Chondrocyte (in vitro differentiated cells): ENCODE data around the gene EPHB2. TPM values are rescaled to one million over a fixed set of nuclear protein-coding genes. Genes with fewer than 3 reads are reported as not detected.

ENCODE experiments used
- DNase-seq: peaks from one replicate; pipeline ENCODE4 v3.0.0; 2021; ENCODE audit warnings: mixed read lengths, low spot score
- H3K27ac Mint-ChIP-seq: one replicate; pipeline ENCODE4 v1.8.0; 2021; ENCODE audit warnings: mild to moderate bottlenecking, moderate library complexity, mixed read lengths; ENCODE audit not compliant: unreplicated experiment
- H3K27me3 Mint-ChIP-seq: 2 replicates; pipeline ENCODE4 v1.8.0; 2021; ENCODE audit warnings: low read depth, mixed read lengths
- H3K36me3 Mint-ChIP-seq: 2 replicates; pipeline ENCODE4 v1.8.0; 2021; ENCODE audit warnings: low read depth, mixed read lengths
- H3K4me1 Mint-ChIP-seq: 2 replicates; pipeline ENCODE4 v1.8.0; 2021; ENCODE audit warnings: low read depth, mild to moderate bottlenecking, mixed read lengths
- H3K4me3 Mint-ChIP-seq: one replicate; pipeline ENCODE4 v1.8.0; 2021; ENCODE audit warnings: mild to moderate bottlenecking, moderate library complexity, mixed read lengths; ENCODE audit not compliant: unreplicated experiment
- H3K9me3 Mint-ChIP-seq: 2 replicates; pipeline ENCODE4 v1.8.0; 2021; ENCODE audit warnings: low read depth, mixed read lengths
- total RNA-seq: library from RNA; stranded (reverse); gene quantifications from 3 replicates; pipeline ENCODE4 v1.2.1, GENCODE V29; 2021
- TF ChIP-seq, protein P1 (sequence below): fragments of 200-600 bp; sonication (generic); IDR thresholded peaks from 2 replicates; pipeline ENCODE4 v1.5.0; 2021; ENCODE audit warnings: antibody characterized with exemption, mild to moderate bottlenecking, moderate library complexity

The EPHB2 gene
- total RNA-seq, 1 donor from 2014 or later, result 44.6 TPM

DNA sequence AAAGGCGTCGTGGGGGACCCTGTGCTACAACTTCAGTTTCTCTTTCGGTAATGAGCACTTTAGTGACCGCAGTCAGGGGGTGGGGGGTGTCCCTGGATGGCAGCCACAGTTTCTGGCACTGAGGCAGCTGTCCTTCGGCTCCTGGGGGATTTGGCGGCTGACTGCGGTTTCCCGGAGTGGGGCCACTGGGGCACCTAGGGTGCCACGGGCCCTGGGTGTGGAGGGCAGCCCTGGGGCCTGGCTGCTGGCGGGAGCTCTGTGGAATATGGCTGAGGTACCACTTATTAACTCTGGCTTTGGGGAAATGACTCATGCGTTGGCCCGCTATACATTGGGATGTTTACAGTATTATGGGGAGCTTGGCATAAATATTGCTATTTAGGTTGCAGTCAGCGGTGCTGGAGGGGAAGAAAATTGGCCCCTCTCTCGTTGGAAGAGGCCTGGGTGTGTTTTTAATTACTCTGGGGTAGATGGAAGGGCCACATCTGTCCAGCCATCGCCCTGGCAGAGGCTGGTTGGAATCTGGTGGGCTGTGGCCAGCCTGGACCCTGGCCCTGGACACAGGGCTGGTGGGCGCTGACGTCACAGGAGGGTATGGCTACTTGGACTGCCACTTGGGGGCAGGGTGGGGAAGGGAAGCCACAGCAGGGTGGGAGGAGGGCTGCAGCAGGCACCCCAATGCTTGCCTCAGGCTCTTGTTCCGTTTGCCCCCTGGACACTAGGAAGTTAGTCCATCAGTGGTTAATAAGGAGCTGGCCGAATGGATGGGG lies 2.0 kb downstream of the EPHB2 start:
- Mint-ChIP-seq H3K4me3 (peak overlapping the region; percentile 81), H3K4me1 (peaks cover 41% of the 10 kb centered on the region), H3K36me3 (peaks cover 3% of the 10 kb centered on the region), H3K9me3 (no peaks in the 10 kb centered on the region), H3K27me3 (no peaks in the 10 kb centered on the region), H3K27ac (peak overlapping the region; percentile 38)
- TF ChIP-seq, protein P1, sequence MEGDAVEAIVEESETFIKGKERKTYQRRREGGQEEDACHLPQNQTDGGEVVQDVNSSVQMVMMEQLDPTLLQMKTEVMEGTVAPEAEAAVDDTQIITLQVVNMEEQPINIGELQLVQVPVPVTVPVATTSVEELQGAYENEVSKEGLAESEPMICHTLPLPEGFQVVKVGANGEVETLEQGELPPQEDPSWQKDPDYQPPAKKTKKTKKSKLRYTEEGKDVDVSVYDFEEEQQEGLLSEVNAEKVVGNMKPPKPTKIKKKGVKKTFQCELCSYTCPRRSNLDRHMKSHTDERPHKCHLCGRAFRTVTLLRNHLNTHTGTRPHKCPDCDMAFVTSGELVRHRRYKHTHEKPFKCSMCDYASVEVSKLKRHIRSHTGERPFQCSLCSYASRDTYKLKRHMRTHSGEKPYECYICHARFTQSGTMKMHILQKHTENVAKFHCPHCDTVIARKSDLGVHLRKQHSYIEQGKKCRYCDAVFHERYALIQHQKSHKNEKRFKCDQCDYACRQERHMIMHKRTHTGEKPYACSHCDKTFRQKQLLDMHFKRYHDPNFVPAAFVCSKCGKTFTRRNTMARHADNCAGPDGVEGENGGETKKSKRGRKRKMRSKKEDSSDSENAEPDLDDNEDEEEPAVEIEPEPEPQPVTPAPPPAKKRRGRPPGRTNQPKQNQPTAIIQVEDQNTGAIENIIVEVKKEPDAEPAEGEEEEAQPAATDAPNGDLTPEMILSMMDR, result peak; percentile 34
- no peak for DNase-seq

DNA sequence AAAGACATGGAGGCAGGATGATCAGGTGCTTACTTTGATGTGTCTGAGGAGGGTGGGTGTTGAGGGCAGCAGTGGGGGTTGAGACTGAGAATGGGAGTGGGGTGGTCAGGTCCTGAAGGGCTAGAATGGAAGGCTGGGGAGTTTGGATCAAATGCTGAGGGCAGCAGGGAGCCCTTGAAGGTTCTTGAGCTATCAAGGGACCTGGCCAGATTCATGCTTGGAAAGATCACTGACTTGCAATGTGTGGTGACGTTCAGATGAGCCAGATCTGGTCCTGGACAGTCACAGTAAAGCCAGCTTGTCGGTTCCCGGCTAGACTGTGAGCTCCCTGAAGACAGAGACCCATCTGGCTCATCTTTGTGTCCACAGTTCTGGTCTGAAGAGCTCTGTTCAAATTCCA lies 3.8 kb downstream of the EPHB2 start:
- no peaks in the 10 kb centered on the region for H3K9me3 Mint-ChIP-seq
- no peaks in the 10 kb centered on the region for H3K27me3 Mint-ChIP-seq
- H3K4me3 Mint-ChIP-seq, result no peak overlapping the region
- DNase-seq, result no peak
- TF ChIP-seq, protein P1, result no peak
- H3K4me1 Mint-ChIP-seq, result peaks cover 41% of the 10 kb centered on the region
- peaks cover 3% of the 10 kb centered on the region for H3K36me3 Mint-ChIP-seq
- H3K27ac Mint-ChIP-seq, result no peak overlapping the region

DNA sequence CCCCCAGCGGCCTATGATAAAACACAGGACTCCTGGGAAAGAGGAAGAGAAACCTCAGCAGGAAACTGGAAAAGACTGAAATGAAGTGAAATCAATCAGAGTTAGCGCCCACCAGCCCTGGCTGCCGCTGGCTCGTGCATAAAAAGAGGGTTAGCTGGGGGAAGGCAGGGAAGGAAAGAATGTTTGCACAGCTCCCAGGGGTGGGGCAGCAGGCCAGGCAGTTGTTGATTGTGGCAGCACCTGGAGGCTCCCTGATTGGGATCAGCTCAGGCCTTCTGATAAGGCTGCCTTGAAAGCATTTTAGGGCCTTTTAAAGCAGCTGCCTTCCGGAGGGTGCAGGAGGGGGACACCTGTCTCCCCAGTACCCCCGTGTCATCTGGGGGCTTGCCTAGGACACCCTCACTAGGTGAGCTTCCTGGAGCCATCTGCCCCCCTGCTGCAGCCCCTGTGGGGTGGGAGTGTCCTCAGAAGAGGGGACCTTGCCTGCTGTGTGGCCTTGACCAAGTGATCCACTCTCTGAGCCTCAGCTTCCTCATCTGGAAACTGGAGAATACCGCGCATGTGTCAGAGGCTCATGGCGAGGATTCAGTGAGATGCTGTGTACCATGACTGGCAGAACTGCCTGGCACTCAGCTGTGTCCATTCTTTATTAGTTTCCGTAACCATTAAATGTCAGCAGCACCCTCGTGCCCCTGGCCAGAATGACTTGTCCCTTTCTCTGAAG lies 6.6 kb downstream of the EPHB2 start:
- H3K36me3 Mint-ChIP-seq, result peaks cover 3% of the 10 kb centered on the region
- H3K27ac Mint-ChIP-seq, result no peak overlapping the region
- no peaks in the 10 kb centered on the region for H3K27me3 Mint-ChIP-seq
- DNase-seq, result no peak
- peaks cover 32% of the 10 kb centered on the region for H3K4me1 Mint-ChIP-seq
- TF ChIP-seq, protein P1, result no peak
- H3K4me3 Mint-ChIP-seq, result no peak overlapping the region
- no peaks in the 10 kb centered on the region for H3K9me3 Mint-ChIP-seq

DNA sequence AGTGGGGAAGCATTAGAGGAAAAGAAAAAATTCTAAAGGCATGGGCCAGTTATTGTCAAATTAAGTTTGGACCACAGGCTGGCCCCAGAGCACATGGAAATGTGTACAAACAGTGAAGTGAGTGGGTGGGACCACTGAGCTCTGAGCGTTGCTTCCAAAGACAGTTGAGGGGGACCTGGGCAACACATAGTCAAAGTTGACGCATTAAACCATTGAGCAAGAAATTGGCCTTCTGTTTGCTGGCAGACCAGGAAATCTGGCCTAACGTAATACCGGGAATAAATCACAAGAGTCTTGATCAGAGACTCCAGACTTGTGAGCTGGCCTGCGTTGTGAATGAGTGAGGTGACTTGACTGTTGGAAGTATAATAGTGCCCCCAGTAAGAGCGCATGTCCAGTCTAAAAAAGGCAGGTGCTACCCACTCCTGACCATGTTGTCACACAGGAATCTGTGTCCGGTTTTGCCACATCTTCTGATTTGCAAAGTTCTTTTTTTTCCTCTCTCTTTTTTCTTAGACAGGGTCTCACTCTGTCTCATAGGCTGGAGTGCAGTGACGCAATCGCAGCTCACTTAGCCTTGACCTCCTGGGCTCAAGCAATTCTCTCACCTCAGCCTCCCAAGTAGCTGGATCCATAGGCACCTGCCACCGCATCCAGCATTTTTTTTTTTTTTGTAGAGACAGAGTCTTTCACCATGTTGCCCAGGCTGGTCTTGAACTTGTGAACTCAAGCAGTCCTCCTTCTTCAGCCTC lies 10.7 kb downstream of the EPHB2 start:
- TF ChIP-seq, protein P1, result no peak
- Mint-ChIP-seq H3K27me3 (no peaks in the 10 kb centered on the region), H3K9me3 (no peaks in the 10 kb centered on the region), H3K4me1 (peaks cover 10% of the 10 kb centered on the region), H3K27ac (no peak overlapping the region), H3K36me3 (peaks cover 3% of the 10 kb centered on the region), H3K4me3 (no peak overlapping the region)
- no peak for DNase-seq

DNA sequence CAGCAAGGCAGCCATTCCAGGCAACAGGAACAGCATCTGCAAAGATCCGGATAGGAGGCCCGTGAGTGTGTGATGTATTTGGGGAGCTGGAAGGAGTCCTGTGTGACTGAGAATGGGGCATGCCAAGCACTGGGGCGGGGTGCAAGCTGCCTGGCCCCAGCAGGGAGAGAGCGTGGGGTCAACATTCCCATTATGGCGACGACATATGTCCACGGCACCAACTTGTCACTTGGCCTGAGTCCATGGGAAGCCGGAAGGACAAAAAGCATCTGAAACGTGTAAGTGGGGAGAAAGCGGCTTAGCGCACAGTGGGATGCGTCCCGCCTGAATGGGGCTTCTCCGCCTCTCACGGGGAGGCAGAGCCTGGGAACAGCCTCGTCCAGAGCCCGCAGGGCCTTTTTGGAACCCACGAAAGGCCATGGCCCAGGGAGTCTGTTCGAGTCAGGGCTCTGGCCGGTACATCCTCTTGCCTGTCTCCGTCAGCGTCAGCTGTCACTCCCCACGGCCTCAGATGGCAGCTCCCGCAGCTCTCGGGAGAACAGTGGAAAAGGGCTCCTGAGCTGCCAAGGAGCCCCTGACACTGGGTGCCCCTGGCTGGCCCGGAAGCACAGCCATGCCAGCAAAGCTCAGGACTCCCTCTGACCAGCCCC lies 12.4 kb downstream of the EPHB2 start:
- TF ChIP-seq, protein P1, result no peak
- Mint-ChIP-seq H3K27ac (no peak overlapping the region), H3K9me3 (no peaks in the 10 kb centered on the region), H3K4me3 (no peak overlapping the region), H3K4me1 (peaks cover 5% of the 10 kb centered on the region), H3K27me3 (no peaks in the 10 kb centered on the region), H3K36me3 (peaks cover 3% of the 10 kb centered on the region)
- no peak for DNase-seq
